B cell (primary cell): ENCODE data around the gene HOMER2.

Source experiments
- EZH2 ChIP-seq: IDR thresholded peaks from 2 replicates; pipeline ENCODE4 v1.6.1; 2012; ENCODE audit warnings: borderline replicate concordance, low read depth, mild to moderate bottlenecking, moderate library complexity, low read length; ENCODE audit not compliant: insufficient read depth, poor library complexity, severe bottlenecking
- TF ChIP-seq, protein P1 (sequence below): fragments of 200-600 bp; IDR thresholded peaks from one replicate; pipeline ENCODE4 v1.8.0; 2022; ENCODE audit warnings: antibody characterized with exemption, mild to moderate bottlenecking

DNA sequence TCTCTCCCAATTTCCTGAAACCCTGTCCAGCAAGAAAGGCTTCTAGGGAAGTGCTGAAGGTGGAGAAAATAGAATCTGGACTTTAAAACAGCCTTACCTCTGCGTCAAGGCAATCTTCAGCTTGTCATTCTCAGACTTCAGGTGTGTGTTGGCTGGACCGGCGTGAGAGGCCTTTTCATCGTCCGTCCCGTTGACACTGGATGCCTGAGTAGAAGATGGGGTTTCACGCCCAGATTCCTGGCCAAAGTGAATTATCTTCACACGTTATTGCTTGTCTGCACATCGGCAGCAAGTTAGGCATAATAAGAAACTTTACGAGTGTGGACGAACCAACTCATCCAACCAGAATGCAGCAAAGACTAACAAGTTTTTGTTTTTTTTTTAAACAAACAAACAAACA lies 93.6 kb downstream of the HOMER2 start:
- TF ChIP-seq, protein P1, sequence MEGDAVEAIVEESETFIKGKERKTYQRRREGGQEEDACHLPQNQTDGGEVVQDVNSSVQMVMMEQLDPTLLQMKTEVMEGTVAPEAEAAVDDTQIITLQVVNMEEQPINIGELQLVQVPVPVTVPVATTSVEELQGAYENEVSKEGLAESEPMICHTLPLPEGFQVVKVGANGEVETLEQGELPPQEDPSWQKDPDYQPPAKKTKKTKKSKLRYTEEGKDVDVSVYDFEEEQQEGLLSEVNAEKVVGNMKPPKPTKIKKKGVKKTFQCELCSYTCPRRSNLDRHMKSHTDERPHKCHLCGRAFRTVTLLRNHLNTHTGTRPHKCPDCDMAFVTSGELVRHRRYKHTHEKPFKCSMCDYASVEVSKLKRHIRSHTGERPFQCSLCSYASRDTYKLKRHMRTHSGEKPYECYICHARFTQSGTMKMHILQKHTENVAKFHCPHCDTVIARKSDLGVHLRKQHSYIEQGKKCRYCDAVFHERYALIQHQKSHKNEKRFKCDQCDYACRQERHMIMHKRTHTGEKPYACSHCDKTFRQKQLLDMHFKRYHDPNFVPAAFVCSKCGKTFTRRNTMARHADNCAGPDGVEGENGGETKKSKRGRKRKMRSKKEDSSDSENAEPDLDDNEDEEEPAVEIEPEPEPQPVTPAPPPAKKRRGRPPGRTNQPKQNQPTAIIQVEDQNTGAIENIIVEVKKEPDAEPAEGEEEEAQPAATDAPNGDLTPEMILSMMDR: no peak
- no peak for TF ChIP-seq EZH2
